HUES6 (cell line): ENCODE results near the gene SNIP1.
"Not testable (repeated sequence)": the region's sequence is repeated elsewhere in the genome, so short reads cannot be mapped to it uniquely, and the experiment has no call there.

Experiments used
- H3K27ac ChIP-seq: 2 replicates; pipeline ENCODE4 v1.7.0; 2013; ENCODE audit warnings: low read depth, mild to moderate bottlenecking, low read length, inconsistent platforms
- H3K27me3 ChIP-seq: 2 replicates; pipeline ENCODE4 v1.6.1; 2013; ENCODE audit warnings: low read length; ENCODE audit not compliant: control insufficient read depth, insufficient read depth
- H3K36me3 ChIP-seq: 2 replicates; pipeline ENCODE4 v1.6.1; 2013; ENCODE audit warnings: low read length; ENCODE audit not compliant: control insufficient read depth, insufficient read depth
- H3K4me1 ChIP-seq: 2 replicates; pipeline ENCODE4 v1.6.1; 2013; ENCODE audit warnings: low read length; ENCODE audit not compliant: control insufficient read depth, insufficient read depth
- H3K4me3 ChIP-seq: 2 replicates; pipeline ENCODE4 v1.5.1; 2013; ENCODE audit warnings: low read depth, low read length
- H3K9ac ChIP-seq: one replicate; pipeline ENCODE4 v1.6.1; 2013; ENCODE audit warnings: mild to moderate bottlenecking, low read length
- H3K9me3 ChIP-seq: 2 replicates; pipeline ENCODE4 v1.6.1; 2013; ENCODE audit warnings: low read depth, low read length; ENCODE audit not compliant: control insufficient read depth, insufficient read depth

Gene SNIP1, protein sequence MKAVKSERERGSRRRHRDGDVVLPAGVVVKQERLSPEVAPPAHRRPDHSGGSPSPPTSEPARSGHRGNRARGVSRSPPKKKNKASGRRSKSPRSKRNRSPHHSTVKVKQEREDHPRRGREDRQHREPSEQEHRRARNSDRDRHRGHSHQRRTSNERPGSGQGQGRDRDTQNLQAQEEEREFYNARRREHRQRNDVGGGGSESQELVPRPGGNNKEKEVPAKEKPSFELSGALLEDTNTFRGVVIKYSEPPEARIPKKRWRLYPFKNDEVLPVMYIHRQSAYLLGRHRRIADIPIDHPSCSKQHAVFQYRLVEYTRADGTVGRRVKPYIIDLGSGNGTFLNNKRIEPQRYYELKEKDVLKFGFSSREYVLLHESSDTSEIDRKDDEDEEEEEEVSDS

GRCh38 chr1:37553927-37554808 lies at the start of gene SNIP1:
Gene SNIP1 (minus strand): TSS chr1:37554293. CDS start chr1:37554229, 64 bp downstream.
- Histone ChIP-seq H3K27me3 (no peaks in the 10 kb centered on the region), H3K9ac (peak within 1 kb of the TSS; percentile 83), H3K4me1 (peaks cover 15% of the 10 kb centered on the region), H3K9me3 (peaks cover 4% of the 10 kb centered on the region; the same call in 1 of the 2 replicates), H3K36me3 (peaks cover 32% of the 10 kb centered on the region), H3K4me3 (peak within 1 kb of the TSS; percentile 99), H3K27ac (peak within 1 kb of the TSS; percentile 77; the same call in 1 of the 2 replicates)

- Histone ChIP-seq H3K4me3 (no peak overlapping the region), H3K36me3 (no peaks in the 10 kb centered on the region), H3K27ac (no peak overlapping the region), H3K9ac (no peak overlapping the region), H3K9me3 (no peaks in the 10 kb centered on the region), H3K27me3 (peaks cover 27% of the 10 kb centered on the region), H3K4me1 (no peaks in the 10 kb centered on the region)
Measured at GRCh38 chr1:37602750-37603694, 48.9 kb upstream of the SNIP1 start.

- H3K36me3 ChIP-seq: no peaks in the 10 kb centered on the region
- H3K4me3 ChIP-seq: no peak overlapping the region
- no peaks in the 10 kb centered on the region for H3K9me3 ChIP-seq
- H3K27ac ChIP-seq: no peak overlapping the region
- H3K27me3 ChIP-seq: peaks cover 18% of the 10 kb centered on the region; the same call in 1 of the 2 replicates
- no peak overlapping the region for H3K9ac ChIP-seq
- H3K4me1 ChIP-seq: no peaks in the 10 kb centered on the region
Measured at GRCh38 chr1:37601441-37601840, 47.3 kb upstream of the SNIP1 start.

DNA sequence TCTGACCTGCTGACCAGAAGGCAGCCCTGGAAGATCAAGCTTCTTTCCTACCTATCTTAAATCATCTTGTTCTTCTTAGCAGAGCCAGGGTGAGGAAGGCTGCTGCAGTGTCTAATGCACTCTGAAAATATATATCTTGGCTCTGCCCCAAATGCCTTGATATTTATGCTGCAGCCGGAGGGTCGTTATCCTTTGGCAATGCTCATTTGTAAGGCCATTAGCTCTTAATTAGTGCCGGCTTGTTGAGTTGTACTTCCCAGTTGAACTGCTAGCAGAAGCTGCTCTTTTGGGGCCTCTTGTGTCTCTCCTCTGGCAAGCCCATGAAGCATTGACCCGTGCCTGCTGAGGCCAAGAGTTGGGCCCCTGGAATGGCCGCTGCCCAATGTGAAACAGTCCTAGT lies 45.8 kb upstream of the SNIP1 start:
- Histone ChIP-seq H3K4me3 (no peak overlapping the region), H3K27me3 (peaks cover 14% of the 10 kb centered on the region; the same call in 1 of the 2 replicates), H3K4me1 (0 out of 2 replicates have a peak, but pooled peaks cover 3% of the 10 kb centered on the region)

DNA sequence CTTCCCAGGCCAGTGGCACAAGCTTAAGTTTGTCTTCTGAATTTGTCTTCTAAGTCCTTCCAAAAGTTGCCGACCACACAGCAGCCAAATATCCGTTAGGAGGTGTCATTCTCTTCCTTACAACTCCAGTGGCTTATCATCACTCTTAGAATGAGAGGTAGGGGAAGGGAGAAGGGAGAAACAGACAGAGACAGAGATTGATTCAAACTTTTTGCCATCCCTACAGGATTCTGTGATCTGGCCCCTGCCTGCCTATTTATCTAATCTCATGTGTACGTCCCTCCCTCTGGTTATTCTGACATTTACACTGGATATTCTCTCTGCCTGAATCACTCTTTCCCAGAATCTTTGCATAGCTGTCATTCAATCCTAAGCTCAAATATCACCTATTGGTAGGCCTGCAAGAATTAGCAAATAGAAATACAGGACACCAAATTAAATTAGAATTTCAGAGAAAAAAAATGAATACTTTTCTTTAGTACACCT lies 42.1 kb upstream of the SNIP1 start:
- Histone ChIP-seq H3K9me3 (no peaks in the 10 kb centered on the region), H3K27me3 (0 out of 2 replicates have a peak, but pooled peaks cover 6% of the 10 kb centered on the region), H3K4me1 (0 out of 2 replicates have a peak, but pooled peaks cover 3% of the 10 kb centered on the region), H3K9ac (no peak overlapping the region), H3K4me3 (peak overlapping the region; percentile 83), H3K27ac (no peak overlapping the region), H3K36me3 (peaks cover 29% of the 10 kb centered on the region)

More for the DNA sequence above, 45.8 kb upstream of the SNIP1 start:
- H3K9me3 ChIP-seq: no peaks in the 10 kb centered on the region
- no peaks in the 10 kb centered on the region for H3K36me3 ChIP-seq
- H3K9ac ChIP-seq: no peak overlapping the region
- H3K27ac ChIP-seq: no peak overlapping the region

- Histone ChIP-seq H3K27ac (peak within 1 kb of the TSS; percentile 64; the same call in 1 of the 2 replicates), H3K36me3 (peaks cover 35% of the 10 kb centered on the region), H3K9ac (peak within 1 kb of the TSS; percentile 97), H3K4me3 (peak within 1 kb of the TSS; percentile 83), H3K9me3 (no peaks in the 10 kb centered on the region), H3K27me3 (0 out of 2 replicates have a peak, but pooled peaks cover 6% of the 10 kb centered on the region), H3K4me1 (0 out of 2 replicates have a peak, but pooled peaks cover 3% of the 10 kb centered on the region)
Measured at GRCh38 chr1:37595440-37596181, 41.5 kb upstream of the SNIP1 start, which contains the start of gene GNL2. Gene GNL2 (minus strand): TSS chr1:37595937. CDS start chr1:37595822, 115 bp downstream.

- Histone ChIP-seq H3K4me3 (no peak overlapping the region), H3K36me3 (peaks cover 54% of the 10 kb centered on the region), H3K9ac (no peak overlapping the region)
Measured at GRCh38 chr1:37593726-37594125, 39.6 kb upstream of the SNIP1 start.

GRCh38 chr1:37588939-37589338 lies 34.8 kb upstream of the SNIP1 start:
- Histone ChIP-seq H3K9ac (no peak overlapping the region), H3K36me3 (peaks cover 93% of the 10 kb centered on the region), H3K9me3 (no peaks in the 10 kb centered on the region), H3K4me1 (no peaks in the 10 kb centered on the region), H3K27ac (no peak overlapping the region), H3K27me3 (no peaks in the 10 kb centered on the region), H3K4me3 (no peak overlapping the region)

More at GRCh38 chr1:37593726-37594125, 39.6 kb upstream of the SNIP1 start:
- 0 out of 2 replicates have a peak, but pooled peaks cover 6% of the 10 kb centered on the region for H3K27me3 ChIP-seq
- H3K27ac ChIP-seq: no peak overlapping the region
- H3K4me1 ChIP-seq: 0 out of 2 replicates have a peak, but pooled peaks cover 3% of the 10 kb centered on the region
- H3K9me3 ChIP-seq: no peaks in the 10 kb centered on the region

DNA sequence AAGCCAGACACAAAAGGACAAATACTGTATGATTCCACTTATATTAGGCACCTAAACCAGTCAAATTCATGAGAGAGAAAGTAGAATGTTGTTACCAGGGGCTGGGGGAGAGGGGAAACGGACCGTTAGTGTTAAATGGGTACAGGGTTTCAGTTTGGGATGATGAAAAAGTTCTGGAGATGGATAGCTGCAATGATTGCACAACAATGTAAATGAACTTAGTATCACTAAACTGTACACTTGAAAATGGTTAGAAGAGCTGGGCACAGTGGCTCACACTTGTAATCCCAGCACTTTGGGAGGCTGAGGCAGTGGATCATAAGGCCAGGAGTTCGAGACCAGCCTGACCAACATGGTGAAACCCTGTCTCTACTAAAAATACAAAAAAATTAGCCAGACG lies 30.5 kb upstream of the SNIP1 start:
- not testable (repeated sequence) for H3K4me3 ChIP-seq, H3K27me3 ChIP-seq
- peaks cover 94% of the 10 kb centered on the region for H3K36me3 ChIP-seq

More for the DNA sequence above, 30.5 kb upstream of the SNIP1 start:
- not testable (repeated sequence) for H3K9ac ChIP-seq, H3K4me1 ChIP-seq, H3K9me3 ChIP-seq, H3K27ac ChIP-seq
